GM12878 (cell line): ENCODE data around the gene ADGRB2. TPM values are rescaled to one million over a fixed set of nuclear protein-coding genes. Genes with fewer than 3 reads are reported as not detected.

Experiments
- ATAC-seq: fragments of 200-7000 bp; cut with Tn5 transposase; 3 replicates; pipeline ENCODE4 v1.9.1; 2020; ENCODE audit warnings: mild to moderate bottlenecking, moderate library complexity
- Bru-seq: library from RNA; stranded (reverse); fragments of 400-500 nt; gene quantifications from one replicate; lab custom pipeline; 2021; lab: Mats Ljungman, UMichigan
- BruChase-seq, 2 experiments: library from RNA; stranded (reverse); fragments of 400-500 nt; gene quantifications; one replicate each; lab custom pipeline; 2021; lab: Mats Ljungman, UMichigan
- BruUV-seq: library from RNA; stranded (reverse); fragments of 400-500 nt; replicated peaks from 2 replicates; lab custom pipeline; 2021; lab: Mats Ljungman, UMichigan
- CTCF ChIA-PET: fragments of 300-600 bp; sonication (Branson Sonifier 250); formaldehyde crosslinking; extraction: SDS; loops from one replicate; lab custom pipeline; 2021; ENCODE audit warnings: inconsistent platforms; lab: Yijun Ruan, JAX
- POLR2A ChIA-PET: fragments of 350-600 bp; formaldehyde crosslinking; extraction: SDS; loops from one replicate; lab custom pipeline; 2021; ENCODE audit warnings: inconsistent platforms; lab: Charles Lee
- RAD21 ChIA-PET: fragments of 300-600 bp; sonication (Branson Sonifier 250); formaldehyde crosslinking; loops from one replicate; lab custom pipeline; 2023; ENCODE audit warnings: antibody characterized with exemption; ENCODE audit not compliant: unreplicated experiment; lab: Charles Lee
- SMC1A ChIA-PET: fragments of 300-600 bp; sonication (Branson Sonifier 250); formaldehyde crosslinking; loops from one replicate; lab custom pipeline; 2023; ENCODE audit not compliant: unreplicated experiment, uncharacterized antibody; lab: Charles Lee
- DNase-seq: peaks from one replicate; pipeline ENCODE4 v3.0.0-alpha.2; 2011; ENCODE audit warnings: low read depth, low spot score
- FAIRE-seq: peaks from 3 replicates; lab custom pipeline; 2011; peaks lifted over from hg19 to GRCh38; lab: Jason Lieb, UNC
- H2AFZ ChIP-seq: 2 replicates; pipeline ENCODE4 v1.6.0; 2011; ENCODE audit warnings: low read depth, low read length, control low read depth; ENCODE audit not compliant: control insufficient read depth
- H3K27ac ChIP-seq: 2 replicates; pipeline ENCODE4 v1.5.1; 2011; ENCODE audit warnings: control low read depth; ENCODE audit not compliant: control insufficient read depth, insufficient read depth
- H3K27me3 ChIP-seq, 2 experiments: replicated peaks in 1 of 2; 2 replicates each; pipeline versions ENCODE4 v1.6.0 to v1.6.1; 2011; ENCODE audit warnings: low read length in 1 of 2; ENCODE audit not compliant: control insufficient read depth in 2 of 2, insufficient read depth in 2 of 2
- H3K36me3 ChIP-seq, 2 experiments: 2 replicates each; pipeline ENCODE4 v1.5.1; 2011; ENCODE audit warnings: low read length in 1 of 2; ENCODE audit not compliant: control insufficient read depth in 2 of 2, insufficient read depth in 2 of 2
- H3K4me1 ChIP-seq: 2 replicates; pipeline ENCODE4 v1.6.1; 2011; ENCODE audit warnings: mild to moderate bottlenecking, low read length, moderate library complexity, mixed read lengths; ENCODE audit not compliant: control insufficient read depth, insufficient read depth
- H3K4me2 ChIP-seq: 2 replicates; pipeline ENCODE4 v1.6.0; 2011; ENCODE audit warnings: control low read depth; ENCODE audit not compliant: control insufficient read depth, insufficient read depth
- H3K4me3 ChIP-seq: fragments of 200-600 bp; sonication (generic); 2 replicates; pipeline ENCODE4 v1.5.1; 2016
- H3K79me2 ChIP-seq: 2 replicates; pipeline ENCODE4 v1.6.0; 2011; ENCODE audit warnings: low read length; ENCODE audit not compliant: control insufficient read depth, insufficient read depth
- H3K9ac ChIP-seq: 2 replicates; pipeline ENCODE4 v1.8.0; 2011; ENCODE audit warnings: low read length, control low read depth, mixed read lengths; ENCODE audit not compliant: control insufficient read depth, insufficient read depth
- H3K9me3 ChIP-seq: replicated peaks from 3 replicates; pipeline ENCODE4 v1.5.1; 2011; ENCODE audit warnings: mild to moderate bottlenecking, low read length; ENCODE audit not compliant: control insufficient read depth, insufficient read depth
- H4K20me1 ChIP-seq: 2 replicates; pipeline ENCODE4 v1.6.0; 2011; ENCODE audit not compliant: control insufficient read depth, insufficient read depth
- BHLHE40 ChIP-seq, 2 experiments: fragments of 450-650 bp in 1 of 2; IDR thresholded peaks; 2 replicates each; pipeline ENCODE4 v1.6.1; 2011 to 2017; ENCODE audit warnings: low read depth in 2 of 2, borderline replicate concordance in 1 of 2, improper control_type of control experiment in 1 of 2, low read length in 1 of 2, mild to moderate bottlenecking in 1 of 2
- CTCF ChIP-seq, 3 experiments: IDR thresholded peaks in 2 of 3; conservative IDR thresholded peaks in 1 of 3; 2 replicates each; pipeline ENCODE4 v1.5.1; 2011; ENCODE audit warnings: low read depth in 3 of 3, low read length in 3 of 3, mild to moderate bottlenecking in 3 of 3, control low read depth in 2 of 3, moderate library complexity in 2 of 3, inconsistent platforms in 1 of 3, mixed read lengths in 1 of 3; ENCODE audit not compliant: control insufficient read depth in 2 of 3, insufficient read depth in 1 of 3; ENCODE audit errors: extremely low read depth in 1 of 3
- E2F8 ChIP-seq: fragments of 450-650 bp; IDR thresholded peaks from 2 replicates; pipeline ENCODE4 v1.6.1; 2018; ENCODE audit warnings: mild to moderate bottlenecking, low read depth, moderate library complexity; ENCODE audit not compliant: partially characterized antibody
- MEF2A ChIP-seq: IDR thresholded peaks from 2 replicates; pipeline ENCODE4 v1.6.1; 2011; ENCODE audit warnings: low read depth, mild to moderate bottlenecking, low read length, moderate library complexity; ENCODE audit not compliant: insufficient read depth
- POU2F2 ChIP-seq: IDR thresholded peaks from 3 replicates; pipeline ENCODE4 v1.6.1; 2011; ENCODE audit warnings: low read depth, mild to moderate bottlenecking, low read length, borderline replicate concordance
- SREBF1 ChIP-seq: IDR thresholded peaks from 2 replicates; pipeline ENCODE4 v1.6.1; 2012; ENCODE audit warnings: mild to moderate bottlenecking, low read length
- SUZ12 ChIP-seq: fragments of 200-600 bp; sonication (generic); IDR thresholded peaks from one replicate; pipeline ENCODE4 v1.6.1; 2018; ENCODE audit warnings: antibody characterized with exemption, mild to moderate bottlenecking; ENCODE audit not compliant: unreplicated experiment
- ZBTB33 ChIP-seq: fragments of 450-650 bp; IDR thresholded peaks from 2 replicates; pipeline ENCODE4 v1.6.1; 2017; ENCODE audit warnings: mild to moderate bottlenecking
- WGBS: methylation state at CpG from one replicate; pipeline ENCODE4 v1.1.6; 2016; ENCODE audit warnings: low lambda C conversion rate; ENCODE audit not compliant: insufficient replicate concordance, insufficient coverage; ENCODE audit errors: missing lambda C conversion rate; 5-methylcytosine and 5-hydroxymethylcytosine counted together
- in situ Hi-C: fragments of 300-500 bp; cut with MboI; formaldehyde crosslinking; loops from 9 replicates; pipeline ENCODE4 v1.14.3; 2018; ENCODE audit warnings: mixed read lengths
- intact Hi-C: fragments of 100-400 bp; cut with micrococcal nuclease; formaldehyde crosslinking; loops from one replicate; pipeline ENCODE4 v1.14.2; 2022; ENCODE audit not compliant: unreplicated experiment
- long read RNA-seq, 2 experiments: library from polyadenylated mRNA; unstranded; transcript quantifications; one replicate each; pipeline ENCODE4 v2.0.0, GENCODE V29; 2019 to 2020
- polyA minus RNA-seq, 3 experiments: library from RNA; depleted of rRNA, polyadenylated mRNA; stranded (reverse); fragments of >200 nt; gene quantifications; 2 replicates each; pipeline ENCODE4 v1.2.3, GENCODE V29; 2011
- polyA plus RNA-seq, 11 experiments: library from polyadenylated mRNA; depleted of rRNA in 4 of 11; unstranded in 6 of 11; stranded (reverse) in 5 of 11; fragments of >200 nt; fragmentation: Nextera tagmentation in 4 of 11; fragmentation: Illumina TruSeq in 1 of 11; extraction: Ambion mirVana in 4 of 11; extraction: Trizol in 1 of 11; gene quantifications; 1 replicate in 1 of 11; 2 replicates in 10 of 11; pipeline versions ENCODE4 v1.2.1 to v1.2.3, GENCODE V29; 2011 to 2016; ENCODE audit warnings: inconsistent platforms in 2 of 11, missing spikeins in 2 of 11, low read depth in 1 of 11
- total RNA-seq, 4 experiments: library from RNA; depleted of rRNA in 3 of 4; stranded (reverse); fragments of >200 nt in 3 of 4; fragmentation: Illumina TruSeq in 1 of 4; extraction: Trizol in 1 of 4; gene quantifications; 2 replicates each; pipeline versions ENCODE4 v1.2.1 to v1.2.3, GENCODE V29; 2013 to 2021

ADGRB2 gene
- total RNA-seq (2013; cell fraction: nucleolus; rRNA removed) = 0.91 and 1.6 TPM in 2 replicates
- total RNA-seq (2014; rRNA removed) = 0.11 TPM in 2 replicates
- total RNA-seq (2014; rRNA removed; fragmentation: Illumina TruSeq; extraction: Trizol) = 0.18 TPM in 1 of 2 replicates, not detected in the other
- total RNA-seq (2021) = 0.27 and 0.33 TPM in 2 replicates
- polyA plus RNA-seq (2011; ENCODE audit: low read depth) = not detected
- 0.13 and 0.20 TPM in 2 replicates for polyA plus RNA-seq (2011; rRNA removed)
- 0.42 and 0.43 TPM in 2 replicates for polyA plus RNA-seq (2011; cell fraction: cytosol; rRNA removed)
- polyA plus RNA-seq (2011; cell fraction: nucleus; rRNA removed) = 3.0 and 3.2 TPM in 2 replicates
- 0.09 and 0.18 TPM in 2 replicates for polyA plus RNA-seq (2012)
- polyA plus RNA-seq (2014; fragmentation: Illumina TruSeq; extraction: Trizol) = not detected in 2 replicates
- not detected for polyA plus RNA-seq (2014; fragmentation: Nextera tagmentation; extraction: Ambion mirVana)
- 0.06 and 0.18 TPM in 2 replicates for polyA plus RNA-seq (2014; rRNA removed)
- polyA plus RNA-seq (2016; fragmentation: Nextera tagmentation; extraction: Ambion mirVana) = under 1 TPM in 1 of 2 experiments, not detected in 1; 0.11 TPM
- polyA minus RNA-seq (2011; rRNA and poly(A)+ RNA removed) = 0.22 and 0.26 TPM in 2 replicates
- polyA minus RNA-seq (2011; cell fraction: cytosol; rRNA and poly(A)+ RNA removed) = not detected in 2 replicates
- polyA minus RNA-seq (2011; cell fraction: nucleus; rRNA and poly(A)+ RNA removed) = 0.29 and 0.48 TPM in 2 replicates
- percentile 11 among the genes with signal in this experiment for Bru-seq, nascent RNA
- BruChase-seq, experiment 1, labeled RNA remaining after a 6-hour chase = percentile 18 among the genes with signal in this experiment
- BruChase-seq, experiment 2, labeled RNA remaining after a 2-hour chase = percentile 9 among the genes with signal in this experiment
- long read RNA-seq, experiment 1 = 0 reads
- long read RNA-seq, experiment 2 = 0 reads

- peak within 1 kb of the TSS; percentile 81 for H3K4me2 ChIP-seq
- no peaks in the 10 kb centered on the region for H4K20me1 ChIP-seq
- H2AFZ ChIP-seq = no peak within 1 kb of the TSS
- ChIA-PET RAD21 (interaction anchor here (2.1 kb wide), 1 partner anchor 25 kb away, joined by 10 read pairs; no protein-coding TSS in a partner anchor), SMC1A (interaction anchor here (0.7 kb wide), 1 partner anchor 102 kb away, joined by 3 read pairs; no protein-coding TSS in a partner anchor), CTCF (interaction anchor here (0.7 to 3.2 kb wide), 4 partner anchors 14 to 27 kb away, joined by 3 to 11 read pairs (median 3); no protein-coding TSS in a partner anchor), POLR2A (no interaction called here)
- intact Hi-C loops (no loop called here), in situ Hi-C loops (no loop called here)
- no peaks in the 10 kb centered on the region for H3K36me3 ChIP-seq
- no peak for DNase-seq
- FAIRE-seq = no peak
- no TSS peak for BruUV-seq
- no peak for ATAC-seq
- TF ChIP-seq CTCF (IDR thresholded peaks at IDR 0.05 in 2 of 3, conservative IDR thresholded peaks at IDR 0.05 in 1 of 3; ENCODE audit: control insufficient read depth in 2 of 3, extremely low read depth in 1 of 3, insufficient read depth in 1 of 3, low read depth in 3 of 3, low read length in 3 of 3) (peak in 1 of 3 experiments; percentile 6; a peak in 1 of 6 replicates), E2F8 (no peak), BHLHE40 (IDR thresholded peaks at IDR 0.05; ENCODE audit: borderline replicate concordance in 1 of 2, low read depth in 2 of 2, low read length in 1 of 2) (peak in 1 of 2 experiments; percentile 40; a peak in 2 of 4 replicates), SREBF1 (no peak), POU2F2 (peak; percentile 63; the same call in 1 of the 3 replicates), MEF2A (no peak), ZBTB33 (no peak), SUZ12 (peak; percentile 70)
- WGBS = 5% methylated on average over 52 of the region's 59 CpGs
- H3K79me2 ChIP-seq = no peaks in the 10 kb centered on the region
- H3K4me1 ChIP-seq = peaks cover 8% of the 10 kb centered on the region
- H3K9me3 ChIP-seq = no peaks in the 10 kb centered on the region
- H3K4me3 ChIP-seq = peak within 1 kb of the TSS; percentile 32; the same call in 1 of the 2 replicates
- H3K9ac ChIP-seq = no peak within 1 kb of the TSS
- peaks cover 20 to 26% of the 10 kb centered on the region in 2 experiments for H3K27me3 ChIP-seq
- no peak within 1 kb of the TSS for H3K27ac ChIP-seq
Observed at GRCh38 chr1:31764312-31765040, at the start of gene ADGRB2. Gene ADGRB2, minus strand, starts transcription at chr1:31764340. Its CDS starts 7,119 bp downstream, at chr1:31757221.
